GM21529 (cell line): ENCODE data around the gene GNG11.
A peak's percentile ranks its signal among the peaks of the same experiment; 100 is the strongest.

Experiments used
- ATAC-seq: cut with Tn5 transposase; IDR thresholded peaks from one replicate; pipeline ENCODE4 v1.9.1; 2021; ENCODE audit not compliant: unreplicated experiment

Gene GNG11

GRCh38 chr7:93945756-93946535 is 24.4 kb downstream of the GNG11 start:
- ATAC-seq: no peak

- no peak for ATAC-seq
Observed at GRCh38 chr7:93948106-93948505, 26.6 kb downstream of the GNG11 start.

GRCh38 chr7:93948873-93949272 is 27.3 kb downstream of the GNG11 start:
- no peak for ATAC-seq

GRCh38 chr7:93949423-93949822 is 27.9 kb downstream of the GNG11 start:
- ATAC-seq: no peak

- ATAC-seq: peak; percentile 85
Observed at GRCh38 chr7:93955304-93955703, 33.8 kb downstream of the GNG11 start.

- peak; percentile 55 for ATAC-seq
Observed at GRCh38 chr7:93957767-93958166, 36.2 kb downstream of the GNG11 start.

- no peak for ATAC-seq
Observed at GRCh38 chr7:93958216-93958615, 36.7 kb downstream of the GNG11 start.

GRCh38 chr7:93958651-93959050 is 37.1 kb downstream of the GNG11 start:
- peak; percentile 34 for ATAC-seq

- ATAC-seq: no peak
Observed at GRCh38 chr7:93960986-93961385, 39.5 kb downstream of the GNG11 start.

GRCh38 chr7:93964262-93964661 is 42.7 kb downstream of the GNG11 start:
- no peak for ATAC-seq

- no peak for ATAC-seq
Observed at GRCh38 chr7:93964813-93965212, 43.3 kb downstream of the GNG11 start.

- ATAC-seq: no peak
Observed at GRCh38 chr7:93968911-93969620, 47.5 kb downstream of the GNG11 start.

- ATAC-seq: no peak
Observed at GRCh38 chr7:93972029-93972725, 50.6 kb downstream of the GNG11 start.

GRCh38 chr7:93973134-93973533 is 51.6 kb downstream of the GNG11 start:
- ATAC-seq: no peak

- no peak for ATAC-seq
Observed at GRCh38 chr7:93977211-93977950, 55.8 kb downstream of the GNG11 start.
